CD14-positive monocyte (primary cell): ENCODE data around the gene CRISP3. TPM values are rescaled to one million over a fixed set of nuclear protein-coding genes. Genes with fewer than 3 reads are reported as not detected.

ENCODE experiments used
- DNase-seq, 3 donors: peaks; one replicate each; pipeline ENCODE4 v3.0.0-alpha.2; 2011 to 2022
- H2AFZ ChIP-seq: 2 replicates; pipeline ENCODE4 v1.6.0; 2012; ENCODE audit warnings: mild to moderate bottlenecking, low read depth, low read length, inconsistent platforms; ENCODE audit not compliant: insufficient read depth, poor library complexity, severe bottlenecking
- H3K27ac ChIP-seq, 2 donors: 1 replicate in 1 of 2; 2 replicates in 1 of 2; pipeline ENCODE4 v1.5.1; 2012 to 2013; ENCODE audit warnings: low read length in 2 of 2, control low read depth in 1 of 2, inconsistent platforms in 1 of 2, low read depth in 1 of 2, mild to moderate bottlenecking in 1 of 2
- H3K27me3 ChIP-seq, 2 donors: one replicate each; pipeline versions ENCODE4 v1.6.0 to v1.6.1; 2011 to 2013; ENCODE audit warnings: low read length in 2 of 2; ENCODE audit not compliant: control insufficient read depth in 2 of 2, insufficient read depth in 2 of 2
- H3K36me3 ChIP-seq, 2 donors: replicated peaks in 1 of 2; 1 replicate in 1 of 2; 2 replicates in 1 of 2; pipeline versions ENCODE4 v1.5.1 to v1.6.1; 2012 to 2013; ENCODE audit warnings: low read length in 2 of 2, control low read depth in 1 of 2, inconsistent platforms in 1 of 2, mild to moderate bottlenecking in 1 of 2; ENCODE audit not compliant: insufficient read depth in 2 of 2, control insufficient read depth in 1 of 2
- H3K4me1 ChIP-seq, 2 donors: 1 replicate in 1 of 2; 2 replicates in 1 of 2; pipeline versions ENCODE4 v1.5.1 to v1.6.1; 2012 to 2013; ENCODE audit warnings: low read length in 2 of 2, control low read depth in 1 of 2, inconsistent platforms in 1 of 2, mild to moderate bottlenecking in 1 of 2, moderate library complexity in 1 of 2; ENCODE audit not compliant: insufficient read depth in 2 of 2, control insufficient read depth in 1 of 2
- H3K4me2 ChIP-seq: replicated peaks from 2 replicates; pipeline ENCODE3; 2012; ENCODE audit warnings: low read length, moderate library complexity, mild to moderate bottlenecking; ENCODE audit not compliant: poor library complexity, severe bottlenecking; ENCODE audit errors: extremely low read depth
- H3K4me3 ChIP-seq, 3 experiments: fragments of 200-600 bp in 1 of 3; sonication (generic) in 1 of 3; replicated peaks in 1 of 3; 1 replicate in 2 of 3; 2 replicates in 1 of 3; pipeline ENCODE4 v1.5.1; 2011 to 2013; ENCODE audit warnings: low read length in 3 of 3, mild to moderate bottlenecking in 3 of 3, control low read depth in 2 of 3, low read depth in 2 of 3, inconsistent platforms in 1 of 3, moderate library complexity in 1 of 3
- H3K79me2 ChIP-seq: 2 replicates; pipeline ENCODE4 v1.6.0; 2012; ENCODE audit warnings: mild to moderate bottlenecking, control low read depth, inconsistent platforms, low read length, moderate library complexity; ENCODE audit not compliant: insufficient read depth
- H3K9ac ChIP-seq: 2 replicates; pipeline ENCODE4 v1.6.0; 2017; ENCODE audit warnings: low read length, mild to moderate bottlenecking; ENCODE audit not compliant: insufficient read depth, poor library complexity, severe bottlenecking
- H3K9me3 ChIP-seq, 2 donors: replicated peaks in 1 of 2; 1 replicate in 1 of 2; 2 replicates in 1 of 2; pipeline versions ENCODE4 v1.5.1 to v1.6.1; 2012 to 2013; ENCODE audit warnings: low read length in 2 of 2, control low read depth in 1 of 2; ENCODE audit not compliant: control insufficient read depth in 1 of 2, insufficient read depth in 1 of 2
- H4K20me1 ChIP-seq: 2 replicates; pipeline ENCODE4 v1.6.0; 2012; ENCODE audit warnings: mild to moderate bottlenecking, low read length, control low read depth, moderate library complexity; ENCODE audit not compliant: insufficient read depth
- H3K27ac Mint-ChIP-seq, 7 donors: one replicate each; pipeline ENCODE4 v1.8.0; 2020; ENCODE audit warnings: mild to moderate bottlenecking in 7 of 7, mixed read lengths in 7 of 7, moderate library complexity in 6 of 7, inconsistent platforms in 2 of 7
- H3K27me3 Mint-ChIP-seq, 3 donors: one replicate each; pipeline ENCODE4 v1.8.0; 2021 to 2022; ENCODE audit warnings: low read depth in 3 of 3, mild to moderate bottlenecking in 3 of 3, mixed read lengths in 3 of 3, moderate library complexity in 3 of 3, inconsistent platforms in 1 of 3
- H3K36me3 Mint-ChIP-seq, 2 donors: one replicate each; pipeline ENCODE4 v1.8.0; 2020; ENCODE audit warnings: mixed read lengths in 2 of 2, inconsistent platforms in 1 of 2, mild to moderate bottlenecking in 1 of 2
- H3K4me1 Mint-ChIP-seq: one replicate; pipeline ENCODE4 v1.8.0; 2020; ENCODE audit warnings: mild to moderate bottlenecking, mixed read lengths
- H3K4me3 Mint-ChIP-seq, 2 donors: one replicate each; pipeline ENCODE4 v1.8.0; 2020; ENCODE audit warnings: mild to moderate bottlenecking in 2 of 2, mixed read lengths in 2 of 2, moderate library complexity in 1 of 2
- H3K9me3 Mint-ChIP-seq, 7 donors: one replicate each; pipeline ENCODE4 v1.8.0; 2020 to 2022; ENCODE audit warnings: mixed read lengths in 7 of 7, mild to moderate bottlenecking in 6 of 7, moderate library complexity in 6 of 7, inconsistent platforms in 2 of 7
- CTCF ChIP-seq: fragments of 200-600 bp; IDR thresholded peaks from one replicate; pipeline ENCODE4 v1.8.0; 2022; ENCODE audit warnings: antibody characterized with exemption, mild to moderate bottlenecking
- WGBS: methylation state at CpG from one replicate; pipeline ENCODE4 v1.1.5; 2013; ENCODE audit warnings: missing lambda C conversion rate; ENCODE audit not compliant: insufficient coverage; 5-methylcytosine and 5-hydroxymethylcytosine counted together
- intact Hi-C, 2 donors: fragments of 100-400 bp; cut with micrococcal nuclease; formaldehyde crosslinking; loops; one replicate each; pipeline versions ENCODE4 v1.15.0 to v1.15.1; 2023
- polyA plus RNA-seq, 3 donors: library from polyadenylated mRNA; depleted of rRNA in 1 of 3; unstranded in 2 of 3; stranded (reverse) in 1 of 3; fragments of 300-500 nt in 2 of 3; fragments of >200 nt in 1 of 3; fragmentation: Illumina TruSeq in 2 of 3; gene quantifications; 1 replicate in 2 of 3; 2 replicates in 1 of 3; pipeline ENCODE4 v1.2.3, GENCODE V29; 2012 to 2021

CRISP3 gene
- polyA plus RNA-seq, 3 donors, result not detected

DNA sequence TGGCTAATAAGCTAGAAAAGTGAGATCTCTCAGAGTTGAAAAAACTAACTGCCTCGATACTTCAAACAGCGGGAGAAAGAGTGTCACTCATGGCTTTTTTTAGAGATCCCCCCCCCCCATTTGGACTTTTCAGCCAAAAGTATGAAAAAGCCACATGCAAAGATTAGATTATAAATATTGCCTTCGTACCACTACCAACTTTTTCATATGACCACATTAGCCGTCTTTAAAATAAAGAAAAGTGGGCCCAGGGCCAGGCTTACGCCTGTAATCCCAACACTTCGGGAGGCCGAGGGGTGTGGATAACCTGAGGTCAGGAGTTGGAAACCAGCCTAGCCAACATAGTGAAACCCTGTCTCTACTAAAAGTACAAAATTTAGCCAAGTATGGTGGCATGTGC, 38.5 kb upstream of the CRISP3 start:
- intact Hi-C loops, result no loop called here
- Histone ChIP-seq H3K9ac (no peak overlapping the region), H3K36me3 (no peaks in the 10 kb centered on the region), H3K4me3 (no peak overlapping the region), H4K20me1 (no peaks in the 10 kb centered on the region), H3K4me2 (no peak overlapping the region), H3K9me3 (peaks cover 0 to 11% of the 10 kb centered on the region in 2 donors), H3K27me3 (no peaks in the 10 kb centered on the region), H3K4me1 (no peaks in the 10 kb centered on the region), H2AFZ (no peak overlapping the region), H3K79me2 (no peaks in the 10 kb centered on the region), H3K27ac (no peak overlapping the region)
- H3K27me3 Mint-ChIP-seq, result no peaks in the 10 kb centered on the region
- 100% methylated on average over 2 of the region's 7 CpGs for WGBS
- TF ChIP-seq CTCF, result no peak
- no peak overlapping the region for H3K4me3 Mint-ChIP-seq
- no peak overlapping the region for H3K27ac Mint-ChIP-seq
- no peaks in the 10 kb centered on the region for H3K36me3 Mint-ChIP-seq
- H3K9me3 Mint-ChIP-seq, result peaks cover 0 to 8% (median 4%) of the 10 kb centered on the region in 7 donors
- H3K4me1 Mint-ChIP-seq, result no peaks in the 10 kb centered on the region
- no peak for DNase-seq

DNA sequence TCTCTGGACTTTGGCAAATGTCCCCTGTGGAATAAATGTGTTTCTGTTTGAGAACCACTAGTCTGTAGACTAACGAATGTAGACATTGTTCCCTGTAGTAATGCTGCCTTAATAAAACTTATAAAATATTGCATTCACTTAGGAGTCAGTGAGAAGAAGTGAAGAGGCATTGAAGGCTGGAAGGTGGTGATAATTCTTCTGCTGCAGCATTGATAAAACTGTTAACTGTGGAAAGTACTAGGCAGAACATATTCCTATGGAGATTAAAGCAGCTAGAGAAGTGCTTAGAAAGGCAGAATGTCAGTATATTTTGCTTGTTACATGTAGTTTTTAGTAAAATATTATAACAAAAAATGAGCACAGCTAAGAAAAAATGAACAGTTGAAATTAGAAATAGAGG, 38.1 kb upstream of the CRISP3 start:
- Histone ChIP-seq H3K27me3 (no peaks in the 10 kb centered on the region), H3K9me3 (peaks cover 0 to 11% of the 10 kb centered on the region in 2 donors), H3K4me2 (no peak overlapping the region), H3K27ac (no peak overlapping the region), H2AFZ (no peak overlapping the region), H3K4me3 (no peak overlapping the region), H4K20me1 (no peaks in the 10 kb centered on the region), H3K36me3 (no peaks in the 10 kb centered on the region), H3K79me2 (no peaks in the 10 kb centered on the region), H3K9ac (no peak overlapping the region), H3K4me1 (no peaks in the 10 kb centered on the region)
- intact Hi-C loops, result no loop called here
- WGBS, result no CpG with 5 or more reads among the region's 1 CpG
- no peak for TF ChIP-seq CTCF
- DNase-seq, result no peak
- Mint-ChIP-seq H3K36me3 (no peaks in the 10 kb centered on the region), H3K9me3 (peaks cover 0 to 8% (median 3%) of the 10 kb centered on the region in 7 donors), H3K27ac (no peak overlapping the region), H3K4me3 (no peak overlapping the region), H3K27me3 (no peaks in the 10 kb centered on the region), H3K4me1 (no peaks in the 10 kb centered on the region)
